Measurements from ENCODE around the gene THOC1.

The THOC1 gene

GRCh38 chr18:225745-226144, 42.1 kb downstream of the THOC1 start:
- DNase-seq = no peak
- intact Hi-C loops (cut with DNase I) = no loop called here

GRCh38 chr18:220708-221107, 47.1 kb downstream of the THOC1 start:
- intact Hi-C loops (cut with DNase I) = no loop called here

GRCh38 chr18:217532-218336, 50.1 kb downstream of the THOC1 start:
- intact Hi-C loops (cut with DNase I) = no loop called here
- no peak for DNase-seq

More at GRCh38 chr18:220708-221107, 47.1 kb downstream of the THOC1 start:
- DNase-seq = no peak

- intact Hi-C loops (cut with DNase I) = no loop called here
- DNase-seq = no peak
These were observed 52.3 kb downstream of the THOC1 start for GRCh38 chr18:215448-216010.

- no peak for DNase-seq
- intact Hi-C loops (cut with DNase I) = no loop called here
These were observed 53.9 kb downstream of the THOC1 start for GRCh38 chr18:213966-214365.

- no peak for DNase-seq
- intact Hi-C loops (cut with DNase I) = no loop called here
These were observed 54.3 kb downstream of the THOC1 start for GRCh38 chr18:213505-213904.

GRCh38 chr18:212780-213179, 55.1 kb downstream of the THOC1 start:
- intact Hi-C loops (cut with DNase I) = no loop called here
- no peak for DNase-seq

GRCh38 chr18:211582-211981, 56.3 kb downstream of the THOC1 start:
- intact Hi-C loops (cut with DNase I) = no loop called here

GRCh38 chr18:210733-211132, 57.1 kb downstream of the THOC1 start:
- no peak for DNase-seq
- intact Hi-C loops (cut with DNase I) = no loop called here

More at GRCh38 chr18:211582-211981, 56.3 kb downstream of the THOC1 start:
- DNase-seq = no peak

- intact Hi-C loops (cut with DNase I) = no loop called here
- no peak for DNase-seq
These were observed 57.8 kb downstream of the THOC1 start for GRCh38 chr18:210075-210474.

- intact Hi-C loops (cut with DNase I) = no loop called here
- no peak for DNase-seq
These were observed 68.1 kb downstream of the THOC1 start for GRCh38 chr18:199768-200167.

- DNase-seq = no peak
- intact Hi-C loops (cut with DNase I) = no loop called here
These were observed 68.6 kb downstream of the THOC1 start for GRCh38 chr18:199214-199613.

- intact Hi-C loops (cut with DNase I) = no loop called here
- no peak for DNase-seq
These were observed 72.2 kb downstream of the THOC1 start for GRCh38 chr18:195651-196050.

GRCh38 chr18:192801-193200, 75.0 kb downstream of the THOC1 start:
- intact Hi-C loops (cut with DNase I) = no loop called here
- no peak for DNase-seq

GRCh38 chr18:191725-192124, 76.1 kb downstream of the THOC1 start:
- intact Hi-C loops (cut with DNase I) = no loop called here
- no peak for DNase-seq

GRCh38 chr18:189254-189653, 78.6 kb downstream of the THOC1 start:
- intact Hi-C loops (cut with DNase I) = no loop called here
- DNase-seq = no peak

GRCh38 chr18:183769-184168, 84.1 kb downstream of the THOC1 start:
- DNase-seq = no peak

GRCh38 chr18:181711-182110, 86.1 kb downstream of the THOC1 start:
- DNase-seq = no peak
- intact Hi-C loops (cut with DNase I) = no loop called here

More at GRCh38 chr18:183769-184168, 84.1 kb downstream of the THOC1 start:
- intact Hi-C loops (cut with DNase I) = no loop called here

- intact Hi-C loops (cut with DNase I) = no loop called here
These were observed 88.3 kb downstream of the THOC1 start for GRCh38 chr18:179499-179898.

GRCh38 chr18:172361-172760, 95.5 kb downstream of the THOC1 start:
- DNase-seq = no peak
- intact Hi-C loops (cut with DNase I) = no loop called here

More at GRCh38 chr18:179499-179898, 88.3 kb downstream of the THOC1 start:
- no peak for DNase-seq
